Psoas muscle (tissue), 8 donors: ENCODE data around the gene SDSL. TPM values are rescaled to one million over a fixed set of nuclear protein-coding genes. Genes with fewer than 3 reads are reported as not detected.

Experiments used
- ATAC-seq, 4 donors: fragments of 200-7000 bp; cut with Tn5 transposase; one replicate each; pipeline ENCODE4 v1.9.1; 2020; ENCODE audit warnings: moderate library complexity in 3 of 4, mild to moderate bottlenecking in 2 of 4
- DNase-seq, 2 donors: peaks; one replicate each; pipeline ENCODE4 v3.0.0-alpha.2; 2020
- H3K27ac ChIP-seq: fragments of 200-600 bp; one replicate; pipeline ENCODE4 v1.8.0; 2022
- H3K27me3 ChIP-seq, 3 donors: fragments of 200-600 bp in 1 of 3; one replicate each; pipeline versions ENCODE4 v1.6.1 to v1.8.0; 2013 to 2022; ENCODE audit warnings: low read length in 2 of 3, mild to moderate bottlenecking in 2 of 3, moderate library complexity in 1 of 3; ENCODE audit not compliant: insufficient read depth in 3 of 3
- H3K36me3 ChIP-seq, 2 donors: fragments of 200-600 bp in 1 of 2; one replicate each; pipeline versions ENCODE4 v1.6.1 to v1.8.0; 2013 to 2022; ENCODE audit warnings: low read depth in 1 of 2, mild to moderate bottlenecking in 1 of 2, moderate library complexity in 1 of 2; ENCODE audit not compliant: insufficient read depth in 1 of 2
- H3K4me1 ChIP-seq: fragments of 200-600 bp; one replicate; pipeline ENCODE4 v1.8.0; 2022
- H3K4me3 ChIP-seq: fragments of 200-600 bp; one replicate; pipeline ENCODE4 v1.8.0; 2022; ENCODE audit warnings: mild to moderate bottlenecking
- H3K9me3 ChIP-seq: fragments of 200-600 bp; one replicate; pipeline ENCODE4 v1.8.0; 2022
- WGBS, 3 donors: extraction: QIAGEN DNeasy Blood & Tissue Kit; methylation state at CpG; one replicate each; pipeline versions ENCODE4 v1.1.6 to v1.1.7; 2013; 5-methylcytosine and 5-hydroxymethylcytosine counted together
- intact Hi-C, 2 donors: fragments of 100-400 bp; cut with DNase I; formaldehyde crosslinking; loops; one replicate each; pipeline versions ENCODE4 v1.11.0 to v1.14.2; 2022
- polyA plus RNA-seq, 3 donors: library from polyadenylated mRNA; stranded (reverse); fragments of 200-250 nt; gene quantifications; one replicate each; pipeline ENCODE4 v1.2.3, GENCODE V29; 2013
- total RNA-seq, 4 donors: library from RNA; stranded (reverse); fragmentation: NEBNext Ultra II Directional in 2 of 4; extraction: Animal tissue kit (Norgen Biotek cat#: 25700) in 2 of 4; gene quantifications; one replicate each; pipeline versions ENCODE4 v1.2.1 to v1.2.4, GENCODE V29; 2021 to 2023
- TF ChIP-seq, protein P1 (sequence below): fragments of 200-600 bp; IDR thresholded peaks from one replicate; pipeline ENCODE4 v1.8.0; 2022; ENCODE audit warnings: antibody characterized with exemption
- donor health status: healthy with polysubstance abuse.
- donor health status: DM: no; HTN: no; CAD: no; lungs with moderate emphysema.
- donor health status: Bipolar disorder and iron deficiency.
- donor health status: healthy.
- donor health status: DM: yes; HTN: yes; CAD: no.
- donor health status: DM: no; HTN: no; CAD: no.
- donor health status: DM: no; HTN: no; CAD: no.
- donor health status: DM: yes; HTN: yes; CAD: no.

SDSL gene
- total and polyA plus RNA-seq, 7 donors, result 0.48 to 6.0 (median 0.97) TPM

DNA sequence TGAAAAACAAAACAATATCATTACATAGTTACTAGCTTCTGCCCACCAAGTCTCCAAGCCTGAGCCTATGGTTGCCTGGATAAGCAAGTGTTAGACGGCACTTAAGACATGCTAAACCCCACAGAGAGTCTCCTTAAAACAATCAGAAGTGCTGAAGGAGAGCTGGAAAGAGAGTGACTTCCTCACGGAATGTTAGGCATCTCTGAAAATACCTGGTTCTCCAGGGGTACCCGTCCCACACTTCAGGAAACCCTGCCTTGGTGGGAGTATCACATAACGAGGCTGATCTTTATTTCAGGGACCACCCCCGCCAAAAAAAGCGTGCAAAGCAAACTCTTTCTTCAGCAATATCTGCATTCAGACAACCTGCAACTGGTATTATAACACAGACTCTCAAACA is 31.1 kb downstream of the SDSL start:
- Histone ChIP-seq H3K27ac (no peak overlapping the region), H3K4me1 (no peaks in the 10 kb centered on the region), H3K9me3 (no peaks in the 10 kb centered on the region), H3K4me3 (no peak overlapping the region), H3K36me3 (no peaks in the 10 kb centered on the region), H3K27me3 (peaks cover 0 to 6% (median 2%) of the 10 kb centered on the region in 3 donors)
- intact Hi-C loops, result no loop called here
- WGBS, 3 donors, result 16 to 24% (median 20%) methylated on average over 6 of the region's 6 CpGs
- DNase-seq (no peak), ATAC-seq (no peak)
- TF ChIP-seq, protein P1, sequence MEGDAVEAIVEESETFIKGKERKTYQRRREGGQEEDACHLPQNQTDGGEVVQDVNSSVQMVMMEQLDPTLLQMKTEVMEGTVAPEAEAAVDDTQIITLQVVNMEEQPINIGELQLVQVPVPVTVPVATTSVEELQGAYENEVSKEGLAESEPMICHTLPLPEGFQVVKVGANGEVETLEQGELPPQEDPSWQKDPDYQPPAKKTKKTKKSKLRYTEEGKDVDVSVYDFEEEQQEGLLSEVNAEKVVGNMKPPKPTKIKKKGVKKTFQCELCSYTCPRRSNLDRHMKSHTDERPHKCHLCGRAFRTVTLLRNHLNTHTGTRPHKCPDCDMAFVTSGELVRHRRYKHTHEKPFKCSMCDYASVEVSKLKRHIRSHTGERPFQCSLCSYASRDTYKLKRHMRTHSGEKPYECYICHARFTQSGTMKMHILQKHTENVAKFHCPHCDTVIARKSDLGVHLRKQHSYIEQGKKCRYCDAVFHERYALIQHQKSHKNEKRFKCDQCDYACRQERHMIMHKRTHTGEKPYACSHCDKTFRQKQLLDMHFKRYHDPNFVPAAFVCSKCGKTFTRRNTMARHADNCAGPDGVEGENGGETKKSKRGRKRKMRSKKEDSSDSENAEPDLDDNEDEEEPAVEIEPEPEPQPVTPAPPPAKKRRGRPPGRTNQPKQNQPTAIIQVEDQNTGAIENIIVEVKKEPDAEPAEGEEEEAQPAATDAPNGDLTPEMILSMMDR, result no peak

DNA sequence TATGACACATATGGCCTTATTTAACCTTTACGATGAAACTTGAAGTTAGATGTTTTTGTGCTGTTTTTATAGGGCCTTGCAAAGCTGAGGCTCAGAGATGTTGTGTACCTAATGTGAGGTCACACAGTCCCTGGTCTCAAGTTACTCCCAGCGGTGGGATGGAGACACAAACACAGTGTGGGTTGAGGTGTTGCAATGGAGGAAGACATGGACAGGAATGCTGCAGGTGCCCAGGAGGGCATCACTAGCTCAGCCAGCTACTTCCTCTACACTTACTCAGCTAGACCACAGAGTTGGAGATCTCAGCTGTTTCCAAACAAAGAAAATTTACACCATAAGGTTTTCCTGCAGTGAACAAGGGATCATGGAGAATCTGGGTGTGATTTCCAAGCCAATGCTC is 34.0 kb downstream of the SDSL start:
- H3K4me1 ChIP-seq, result no peaks in the 10 kb centered on the region
- 82 to 85% (median 84%) methylated on average over 2 of the region's 2 CpGs for WGBS, 3 donors

DNA sequence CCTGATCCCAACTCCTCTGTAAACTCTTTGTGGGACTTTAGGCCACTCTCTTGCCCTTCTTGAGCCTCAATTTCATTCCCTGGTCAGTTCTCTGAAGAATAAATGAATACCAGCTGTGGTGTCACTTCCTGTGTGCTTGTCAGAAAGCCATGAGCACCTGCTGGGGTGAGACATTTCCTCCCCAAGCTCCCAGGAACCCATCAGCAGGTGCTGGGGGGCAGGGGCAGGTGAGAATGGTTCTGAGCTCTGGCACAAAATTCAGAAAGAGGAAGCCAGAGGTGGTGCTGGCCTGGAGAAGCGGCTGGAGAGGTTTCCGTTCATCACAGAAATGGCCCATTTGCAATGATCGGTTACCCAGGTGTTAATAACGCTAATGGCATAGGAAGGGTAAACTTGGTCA is 34.6 kb downstream of the SDSL start:
- Histone ChIP-seq H3K4me3 (no peak overlapping the region), H3K27ac (no peak overlapping the region), H3K27me3 (peaks cover 0 to 31% (median 4%) of the 10 kb centered on the region in 3 donors), H3K9me3 (no peaks in the 10 kb centered on the region), H3K4me1 (no peaks in the 10 kb centered on the region), H3K36me3 (no peaks in the 10 kb centered on the region)
- DNase-seq, result no peak
- TF ChIP-seq, protein P1, result no peak
- intact Hi-C loops, result no loop called here
- WGBS, 3 donors, result 47 to 59% (median 58%) methylated on average over 4 of the region's 4 CpGs
- ATAC-seq, result no peak

More for the DNA sequence above, 34.0 kb downstream of the SDSL start:
- TF ChIP-seq, protein P1, result no peak
- no peak for ATAC-seq
- Histone ChIP-seq H3K36me3 (no peaks in the 10 kb centered on the region), H3K27me3 (peaks cover 0 to 26% (median 4%) of the 10 kb centered on the region in 3 donors), H3K27ac (no peak overlapping the region), H3K4me3 (no peak overlapping the region), H3K9me3 (no peaks in the 10 kb centered on the region)
- intact Hi-C loops, result no loop called here
- no peak for DNase-seq

DNA sequence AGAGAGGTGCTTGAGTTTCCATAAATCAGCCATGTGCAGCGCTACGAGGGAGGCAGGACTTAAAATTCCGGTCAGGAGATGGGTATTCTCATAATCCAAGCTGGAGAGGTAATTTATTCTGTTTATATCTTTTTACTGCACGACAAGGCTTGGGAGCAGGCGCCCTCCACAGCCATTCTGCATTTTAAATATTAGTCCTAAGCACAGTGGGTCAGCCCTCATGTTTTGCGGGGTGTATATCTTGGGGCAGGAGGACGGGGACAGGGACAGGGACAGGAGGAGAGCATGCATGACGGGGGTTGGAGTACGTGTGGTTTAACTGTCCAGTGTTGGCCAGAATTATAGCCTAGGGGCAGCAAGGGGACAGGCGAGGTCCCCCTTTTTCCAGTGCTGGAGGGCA is 35.0 kb downstream of the SDSL start:
- DNase-seq (no peak), ATAC-seq (no peak)
- no peak overlapping the region for H3K27ac ChIP-seq
- H3K36me3 ChIP-seq, result no peaks in the 10 kb centered on the region
- H3K9me3 ChIP-seq, result no peaks in the 10 kb centered on the region
- no peaks in the 10 kb centered on the region for H3K4me1 ChIP-seq
- H3K27me3 ChIP-seq, result peaks cover 0 to 36% (median 4%) of the 10 kb centered on the region in 3 donors
- 41 to 47% (median 44%) methylated on average over 10 of the region's 10 CpGs for WGBS, 3 donors
- intact Hi-C loops, result no loop called here
- H3K4me3 ChIP-seq, result no peak overlapping the region
- TF ChIP-seq, protein P1, result no peak

DNA sequence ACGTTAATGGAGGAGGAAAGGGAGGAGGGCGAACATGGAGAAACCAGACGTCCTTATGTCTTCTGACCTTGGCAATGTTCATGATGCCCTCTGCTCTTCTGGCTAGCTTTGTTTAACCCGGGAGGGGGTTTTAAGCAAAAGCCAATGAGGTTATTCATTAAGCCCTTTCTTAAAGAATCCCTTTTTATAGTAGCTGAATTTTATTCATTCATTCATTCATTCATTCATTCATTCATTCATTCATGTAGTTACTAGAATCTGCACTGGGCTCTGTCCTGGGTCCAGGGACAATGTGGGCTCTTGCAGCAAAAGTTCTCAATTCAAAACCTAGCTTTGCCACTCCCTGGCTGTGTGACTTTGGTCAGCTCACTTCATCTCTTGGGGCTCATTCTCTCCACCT is 35.5 kb downstream of the SDSL start:
- no peaks in the 10 kb centered on the region for H3K4me1 ChIP-seq
- no peak overlapping the region for H3K27ac ChIP-seq
- 47 to 51% (median 49%) methylated on average over 4 of the region's 4 CpGs for WGBS, 3 donors
- peaks cover 0 to 41% (median 4%) of the 10 kb centered on the region in 3 donors for H3K27me3 ChIP-seq
- ATAC-seq (no peak), DNase-seq (no peak)
- no peaks in the 10 kb centered on the region for H3K36me3 ChIP-seq
- no peak overlapping the region for H3K4me3 ChIP-seq
- intact Hi-C loops, result no loop called here
- TF ChIP-seq, protein P1, result no peak
- H3K9me3 ChIP-seq, result no peaks in the 10 kb centered on the region
